HCT116 (cell line): Measurements from ENCODE around the gene ACAP2. TPM values are rescaled to one million over a fixed set of nuclear protein-coding genes. Genes with fewer than 3 reads are reported as not detected.

ENCODE experiments used
- ATAC-seq: fragments of 200-7000 bp; cut with Tn5 transposase; 2 replicates; pipeline ENCODE4 v1.9.1; 2020; ENCODE audit warnings: mild to moderate bottlenecking, moderate library complexity
- BruUV-seq: library from RNA; stranded (reverse); fragments of 400-500 nt; replicated peaks from 2 replicates; lab custom pipeline; 2021; lab: Mats Ljungman, UMichigan
- CTCF ChIA-PET: fragments of 300-600 bp; sonication (Branson Sonifier 250); formaldehyde crosslinking; loops from one replicate; lab custom pipeline; 2021; ENCODE audit warnings: antibody characterized with exemption; lab: Charles Lee
- POLR2A ChIA-PET: fragments of 300-600, 350-600 bp; sonication (Branson Sonifier 250); formaldehyde crosslinking; loops from one replicate; lab custom pipeline; 2021; ENCODE audit warnings: antibody characterized with exemption; lab: Charles Lee
- RAD21 ChIA-PET, 2 experiments: fragments of 300-600 bp; sonication (Branson Sonifier 250); formaldehyde crosslinking; loops; one replicate each; lab custom pipeline; 2023; ENCODE audit warnings: low total read pairs in 2 of 2; ENCODE audit not compliant: uncharacterized antibody in 2 of 2, unreplicated experiment in 2 of 2, low non-redundant PET in 1 of 2; lab: Charles Lee
- DNase-seq: peaks from one replicate; pipeline ENCODE4 v3.0.0-alpha.2; 2010; ENCODE audit warnings: low read depth, low spot score
- H2AFZ ChIP-seq: fragments of 200-600 bp; shearing (Covaris generic), sonication (generic); 2 replicates; pipeline ENCODE4 v1.6.1; 2017; ENCODE audit warnings: low read depth, mixed run types, mixed read lengths, antibody characterized with exemption, low read length; ENCODE audit not compliant: poor library complexity, severe bottlenecking
- H3K27ac ChIP-seq: 2 replicates; pipeline ENCODE4 v1.5.1; 2012; ENCODE audit warnings: low read depth, low read length
- H3K27me3 ChIP-seq: fragments of 200-600 bp; sonication (generic); 2 replicates; pipeline ENCODE4 v1.6.1; 2016; ENCODE audit warnings: mixed run types, low read length, mixed read lengths; ENCODE audit not compliant: insufficient read depth
- H3K36me3 ChIP-seq, 2 experiments: fragments of 200-500 bp in 1 of 2; fragments of 200-600 bp in 1 of 2; sonication (Bioruptor generic) in 1 of 2; sonication (generic) in 1 of 2; 2 replicates each; pipeline versions ENCODE4 v1.5.1 to v1.6.1; 2014 to 2016; ENCODE audit warnings: low read length in 2 of 2, inconsistent platforms in 1 of 2, mixed read lengths in 1 of 2, mixed run types in 1 of 2; ENCODE audit not compliant: insufficient read depth in 2 of 2, control insufficient read depth in 1 of 2
- H3K4me1 ChIP-seq, 2 experiments: fragments of 200-600 bp in 1 of 2; sonication (generic) in 1 of 2; 2 replicates each; pipeline versions ENCODE4 v1.5.1 to v1.6.1; 2012 to 2017; ENCODE audit warnings: low read length in 2 of 2, inconsistent platforms in 1 of 2, mild to moderate bottlenecking in 1 of 2, mixed read lengths in 1 of 2, mixed run types in 1 of 2, moderate library complexity in 1 of 2; ENCODE audit not compliant: insufficient read depth in 2 of 2, control insufficient read depth in 1 of 2
- H3K4me2 ChIP-seq: fragments of 200-600 bp; sonication (generic); 2 replicates; pipeline ENCODE4 v1.6.1; 2017; ENCODE audit warnings: mixed run types, low read length, mixed read lengths
- H3K4me3 ChIP-seq, 2 experiments: fragments of 200-600 bp in 1 of 2; sonication (generic) in 1 of 2; replicated peaks in 1 of 2; 2 replicates each; pipeline ENCODE4 v1.5.1; 2011 to 2016; ENCODE audit warnings: low read length in 2 of 2, control low read depth in 1 of 2, low read depth in 1 of 2, mild to moderate bottlenecking in 1 of 2, mixed read lengths in 1 of 2, mixed run types in 1 of 2
- H3K79me2 ChIP-seq: fragments of 200-600 bp; sonication (generic); 2 replicates; pipeline ENCODE4 v1.6.1; 2017; ENCODE audit warnings: mild to moderate bottlenecking, mixed run types, low read length, moderate library complexity, mixed read lengths; ENCODE audit not compliant: insufficient read depth
- H3K9ac ChIP-seq: fragments of 200-600 bp; sonication (generic); 2 replicates; pipeline ENCODE4 v1.6.1; 2016; ENCODE audit warnings: low read length, mixed read lengths
- H3K9me2 ChIP-seq: fragments of 200-600 bp; sonication (generic), shearing (Covaris generic); 2 replicates; pipeline ENCODE4 v1.6.1; 2017; ENCODE audit warnings: mixed run types, mild to moderate bottlenecking, moderate library complexity; ENCODE audit not compliant: insufficient read depth
- H3K9me3 ChIP-seq, 2 experiments: fragments of 200-500 bp in 1 of 2; fragments of 200-600 bp in 1 of 2; sonication (Bioruptor generic) in 1 of 2; sonication (generic) in 1 of 2; 2 replicates each; pipeline ENCODE4 v1.6.1; 2014 to 2017; ENCODE audit warnings: low read length in 2 of 2, mixed read lengths in 2 of 2, inconsistent platforms in 1 of 2, low read depth in 1 of 2, mild to moderate bottlenecking in 1 of 2, mixed run types in 1 of 2, moderate library complexity in 1 of 2; ENCODE audit not compliant: control insufficient read depth in 1 of 2, insufficient read depth in 1 of 2
- H4K20me1 ChIP-seq: fragments of 200-600 bp; sonication (generic), shearing (Covaris generic); 2 replicates; pipeline ENCODE4 v1.6.1; 2017; ENCODE audit warnings: mixed run types, mild to moderate bottlenecking, moderate library complexity; ENCODE audit not compliant: insufficient read depth
- CBX3 ChIP-seq: IDR thresholded peaks from 2 replicates; pipeline ENCODE4 v1.6.1; 2012; ENCODE audit warnings: low read depth
- CEBPB ChIP-seq: IDR thresholded peaks from 2 replicates; pipeline ENCODE4 v1.6.1; 2012; ENCODE audit warnings: low read depth
- CTCF ChIP-seq, 3 experiments: fragments of 200-600 bp in 1 of 3; sonication (generic) in 1 of 3; IDR thresholded peaks in 2 of 3; conservative IDR thresholded peaks in 1 of 3; 2 replicates each; pipeline ENCODE4 v1.5.1; 2012 to 2017; ENCODE audit warnings: low read depth in 2 of 3, low read length in 2 of 3, antibody characterized with exemption in 1 of 3, borderline replicate concordance in 1 of 3, control low read depth in 1 of 3, mild to moderate bottlenecking in 1 of 3, mixed read lengths in 1 of 3, mixed run types in 1 of 3, moderate library complexity in 1 of 3; ENCODE audit not compliant: insufficient read depth in 1 of 3
- EGR1 ChIP-seq: IDR thresholded peaks from 2 replicates; pipeline ENCODE4 v1.6.1; 2012; ENCODE audit warnings: low read depth
- EZH2 ChIP-seq: fragments of 200-600 bp; sonication (generic); IDR thresholded peaks from 2 replicates; pipeline ENCODE4 v1.6.1; 2017; ENCODE audit warnings: antibody characterized with exemption, mixed run types
- EZH2phosphoT487 ChIP-seq: fragments of 200-600 bp; IDR thresholded peaks from 2 replicates; pipeline ENCODE4 v1.6.1; 2018; ENCODE audit warnings: antibody characterized with exemption, borderline replicate concordance
- FOSL1 ChIP-seq: IDR thresholded peaks from 2 replicates; pipeline ENCODE4 v1.6.1; 2012; ENCODE audit warnings: low read depth
- POLR2A ChIP-seq: IDR thresholded peaks from 2 replicates; pipeline ENCODE4 v1.7.0; 2011; ENCODE audit warnings: borderline replicate concordance; ENCODE audit not compliant: insufficient read depth, insufficient read length; ENCODE audit errors: extremely low read depth
- RAD21 ChIP-seq: IDR thresholded peaks from 2 replicates; pipeline ENCODE4 v1.6.1; 2012; ENCODE audit warnings: low read depth, mild to moderate bottlenecking
- SIN3A ChIP-seq: IDR thresholded peaks from 2 replicates; pipeline ENCODE4 v1.6.1; 2012; ENCODE audit warnings: low read depth
- SP1 ChIP-seq: IDR thresholded peaks from 2 replicates; pipeline ENCODE4 v1.6.1; 2012; ENCODE audit warnings: low read depth
- SRF ChIP-seq: IDR thresholded peaks from 2 replicates; pipeline ENCODE4 v1.6.1; 2012; ENCODE audit warnings: low read depth
- TCF7L2 ChIP-seq: IDR thresholded peaks from 2 replicates; pipeline ENCODE4 v1.7.0; 2011; ENCODE audit warnings: borderline replicate concordance, inconsistent platforms; ENCODE audit not compliant: insufficient read depth, insufficient read length; ENCODE audit errors: extremely low read depth
- YY1 ChIP-seq: IDR thresholded peaks from 2 replicates; pipeline ENCODE4 v1.6.1; 2011; ENCODE audit warnings: low read length, low read depth, moderate library complexity, mild to moderate bottlenecking; ENCODE audit not compliant: insufficient replicate concordance; ENCODE audit errors: extremely low read depth
- ZFX ChIP-seq: fragments of 450-650 bp; IDR thresholded peaks from 2 replicates; pipeline ENCODE4 v1.6.1; 2017
- ZNF274 ChIP-seq: fragments of 200-500 bp; sonication (Bioruptor generic); IDR thresholded peaks from 2 replicates; pipeline ENCODE4 v1.6.1; 2014; ENCODE audit warnings: mild to moderate bottlenecking, low read depth, low read length, inconsistent platforms
- intact Hi-C: fragments of 100-400 bp; cut with micrococcal nuclease; formaldehyde crosslinking; loops from 2 replicates; pipeline ENCODE4 v1.10.0; 2022
- total RNA-seq: library from RNA; stranded (reverse); gene quantifications from one replicate; pipeline ENCODE4 v1.2.1, GENCODE V29; 2021; ENCODE audit not compliant: unreplicated experiment
- TF ChIP-seq, protein P1 (sequence below): IDR thresholded peaks from 2 replicates; pipeline ENCODE4 v1.6.1; 2012
- TF ChIP-seq, protein P2 (sequence below): IDR thresholded peaks from 2 replicates; pipeline ENCODE4 v1.6.1; 2011; ENCODE audit warnings: mild to moderate bottlenecking, low read length, moderate library complexity; ENCODE audit not compliant: insufficient replicate concordance; ENCODE audit errors: extremely low read depth
- TF ChIP-seq, protein P3 (sequence below): IDR thresholded peaks from 2 replicates; pipeline ENCODE4 v1.6.1; 2012; ENCODE audit warnings: low read depth

The ACAP2 gene
- total RNA-seq, 1 experiment from 2014 or later = 43.0 TPM

- POLR2A ChIA-PET = no interaction called here
- DNase-seq (no peak), ATAC-seq (no peak)
- Histone ChIP-seq H3K4me1 (peaks cover 5 to 12% of the 10 kb centered on the region in 2 experiments; a peak in 3 of 4 replicates), H3K9me2 (no peaks in the 10 kb centered on the region), H3K27ac (no peak overlapping the region), H3K4me3 (no peak overlapping the region), H3K4me2 (no peak overlapping the region), H3K79me2 (peaks cover 12% of the 10 kb centered on the region), H3K9me3 (no peaks in the 10 kb centered on the region), H3K9ac (no peak overlapping the region), H2AFZ (no peak overlapping the region), H3K36me3 (no peaks in the 10 kb centered on the region), H4K20me1 (no peaks in the 10 kb centered on the region), H3K27me3 (no peaks in the 10 kb centered on the region)
- CTCF ChIA-PET = no interaction called here
- TF ChIP-seq POLR2A (no peak), CTCF (IDR thresholded peaks at IDR 0.05 in 2 of 3, conservative IDR thresholded peaks at IDR 0.05 in 1 of 3; ENCODE audit: borderline replicate concordance in 1 of 3, insufficient read depth in 1 of 3, low read depth in 2 of 3, low read length in 2 of 3) (no peak), FOSL1 (no peak), EZH2phosphoT487 (no peak), YY1 (no peak), ZFX (no peak), SRF (no peak), EZH2 (no peak), TCF7L2 (no peak), ZNF274 (no peak), RAD21 (no peak), EGR1 (no peak), SP1 (no peak), CBX3 (no peak), SIN3A (no peak), CEBPB (no peak)
- TF ChIP-seq, protein P1, sequence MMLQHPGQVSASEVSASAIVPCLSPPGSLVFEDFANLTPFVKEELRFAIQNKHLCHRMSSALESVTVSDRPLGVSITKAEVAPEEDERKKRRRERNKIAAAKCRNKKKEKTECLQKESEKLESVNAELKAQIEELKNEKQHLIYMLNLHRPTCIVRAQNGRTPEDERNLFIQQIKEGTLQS = no peak
- TF ChIP-seq, protein P2, sequence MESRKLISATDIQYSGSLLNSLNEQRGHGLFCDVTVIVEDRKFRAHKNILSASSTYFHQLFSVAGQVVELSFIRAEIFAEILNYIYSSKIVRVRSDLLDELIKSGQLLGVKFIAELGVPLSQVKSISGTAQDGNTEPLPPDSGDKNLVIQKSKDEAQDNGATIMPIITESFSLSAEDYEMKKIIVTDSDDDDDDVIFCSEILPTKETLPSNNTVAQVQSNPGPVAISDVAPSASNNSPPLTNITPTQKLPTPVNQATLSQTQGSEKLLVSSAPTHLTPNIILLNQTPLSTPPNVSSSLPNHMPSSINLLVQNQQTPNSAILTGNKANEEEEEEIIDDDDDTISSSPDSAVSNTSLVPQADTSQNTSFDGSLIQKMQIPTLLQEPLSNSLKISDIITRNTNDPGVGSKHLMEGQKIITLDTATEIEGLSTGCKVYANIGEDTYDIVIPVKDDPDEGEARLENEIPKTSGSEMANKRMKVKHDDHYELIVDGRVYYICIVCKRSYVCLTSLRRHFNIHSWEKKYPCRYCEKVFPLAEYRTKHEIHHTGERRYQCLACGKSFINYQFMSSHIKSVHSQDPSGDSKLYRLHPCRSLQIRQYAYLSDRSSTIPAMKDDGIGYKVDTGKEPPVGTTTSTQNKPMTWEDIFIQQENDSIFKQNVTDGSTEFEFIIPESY = no peak
- TF ChIP-seq, protein P3, sequence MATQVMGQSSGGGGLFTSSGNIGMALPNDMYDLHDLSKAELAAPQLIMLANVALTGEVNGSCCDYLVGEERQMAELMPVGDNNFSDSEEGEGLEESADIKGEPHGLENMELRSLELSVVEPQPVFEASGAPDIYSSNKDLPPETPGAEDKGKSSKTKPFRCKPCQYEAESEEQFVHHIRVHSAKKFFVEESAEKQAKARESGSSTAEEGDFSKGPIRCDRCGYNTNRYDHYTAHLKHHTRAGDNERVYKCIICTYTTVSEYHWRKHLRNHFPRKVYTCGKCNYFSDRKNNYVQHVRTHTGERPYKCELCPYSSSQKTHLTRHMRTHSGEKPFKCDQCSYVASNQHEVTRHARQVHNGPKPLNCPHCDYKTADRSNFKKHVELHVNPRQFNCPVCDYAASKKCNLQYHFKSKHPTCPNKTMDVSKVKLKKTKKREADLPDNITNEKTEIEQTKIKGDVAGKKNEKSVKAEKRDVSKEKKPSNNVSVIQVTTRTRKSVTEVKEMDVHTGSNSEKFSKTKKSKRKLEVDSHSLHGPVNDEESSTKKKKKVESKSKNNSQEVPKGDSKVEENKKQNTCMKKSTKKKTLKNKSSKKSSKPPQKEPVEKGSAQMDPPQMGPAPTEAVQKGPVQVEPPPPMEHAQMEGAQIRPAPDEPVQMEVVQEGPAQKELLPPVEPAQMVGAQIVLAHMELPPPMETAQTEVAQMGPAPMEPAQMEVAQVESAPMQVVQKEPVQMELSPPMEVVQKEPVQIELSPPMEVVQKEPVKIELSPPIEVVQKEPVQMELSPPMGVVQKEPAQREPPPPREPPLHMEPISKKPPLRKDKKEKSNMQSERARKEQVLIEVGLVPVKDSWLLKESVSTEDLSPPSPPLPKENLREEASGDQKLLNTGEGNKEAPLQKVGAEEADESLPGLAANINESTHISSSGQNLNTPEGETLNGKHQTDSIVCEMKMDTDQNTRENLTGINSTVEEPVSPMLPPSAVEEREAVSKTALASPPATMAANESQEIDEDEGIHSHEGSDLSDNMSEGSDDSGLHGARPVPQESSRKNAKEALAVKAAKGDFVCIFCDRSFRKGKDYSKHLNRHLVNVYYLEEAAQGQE = no peak
- RAD21 ChIA-PET = no interaction called here
- intact Hi-C loops = no loop called here
- no TSS peak for BruUV-seq
These were observed 3.5 kb upstream of the ACAP2 start for GRCh38 chr3:195446359-195446758.
